ENCODE measurements around the gene STAC2.

The STAC2 gene

GRCh38 chr17:39231591-39232551, 6.1 kb upstream of the STAC2 start:
- peak; percentile 65 for DNase-seq

DNA sequence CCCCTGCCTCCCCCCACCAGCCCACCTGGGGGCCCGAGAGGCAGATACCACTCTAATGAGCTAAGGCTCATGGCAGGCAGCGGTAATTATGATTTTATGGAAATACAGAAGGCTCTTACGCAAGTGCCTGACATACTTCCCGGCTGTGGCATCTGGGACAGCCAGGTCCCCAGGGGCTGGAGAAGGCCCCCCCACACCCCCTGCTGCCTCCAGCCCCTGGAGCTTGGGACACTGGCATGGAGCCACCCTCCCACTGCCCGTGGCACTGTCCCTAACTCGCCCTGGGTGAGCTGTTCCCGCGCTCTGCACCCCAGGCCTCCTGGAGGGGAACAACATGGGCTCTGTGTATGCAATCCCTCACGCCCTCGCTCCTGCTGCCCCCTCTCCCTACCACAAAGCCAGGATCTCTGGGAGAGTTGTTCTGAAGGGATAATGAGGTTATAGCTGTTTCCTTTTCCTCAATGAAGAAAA, 5.4 kb upstream of the STAC2 start:
- no peak for DNase-seq

DNA sequence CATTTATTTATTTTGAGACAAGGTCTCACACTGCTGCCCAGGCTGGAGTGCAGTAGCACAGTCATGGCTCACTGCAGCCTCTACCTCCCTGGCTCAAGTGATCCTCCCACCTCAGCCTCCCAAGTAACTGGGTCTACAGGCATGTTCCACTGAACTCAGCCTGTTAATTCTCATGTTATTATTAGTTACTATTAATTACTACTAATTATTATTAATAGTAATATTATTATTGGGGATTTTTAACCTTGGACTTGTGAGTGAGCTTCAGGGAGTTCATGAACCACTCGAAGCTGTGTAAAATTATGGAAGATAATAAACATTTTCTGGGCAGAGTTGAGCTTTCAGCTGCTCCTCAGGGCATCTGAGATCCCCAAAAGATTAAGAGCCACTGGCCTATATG, 4.6 kb upstream of the STAC2 start:
- DNase-seq = no peak

DNA sequence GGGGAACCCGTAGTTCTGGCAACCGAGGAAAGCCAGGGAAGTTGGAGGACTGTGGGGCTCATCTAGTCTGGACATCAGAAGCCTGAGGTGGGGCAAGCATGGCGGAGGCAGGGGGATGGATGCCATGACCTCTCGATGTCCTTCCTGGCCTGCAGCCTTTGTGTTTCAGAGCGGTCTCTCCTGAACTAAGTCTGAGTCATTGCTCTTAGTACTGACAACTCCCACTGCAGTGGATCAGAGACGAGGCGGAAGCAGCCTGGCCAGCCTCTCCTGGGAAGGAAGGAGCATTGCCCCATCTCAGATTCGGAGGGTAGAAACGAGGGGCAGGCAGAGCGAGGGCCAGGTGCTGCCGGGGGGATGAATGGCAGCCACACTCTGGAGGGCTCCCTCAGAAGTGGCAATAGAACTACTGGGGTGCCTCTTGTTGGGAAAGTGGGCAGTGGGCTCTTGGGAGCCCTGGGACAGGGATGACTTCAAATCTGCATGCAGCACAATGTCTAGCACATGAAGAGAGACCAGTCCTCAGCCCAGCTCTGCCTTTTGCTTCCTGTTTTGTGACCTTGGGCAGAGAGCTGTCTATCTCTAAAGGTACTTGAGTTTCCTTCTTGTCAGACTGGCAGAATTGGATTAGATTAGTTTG, 3.6 kb upstream of the STAC2 start:
- no peak for DNase-seq

DNA sequence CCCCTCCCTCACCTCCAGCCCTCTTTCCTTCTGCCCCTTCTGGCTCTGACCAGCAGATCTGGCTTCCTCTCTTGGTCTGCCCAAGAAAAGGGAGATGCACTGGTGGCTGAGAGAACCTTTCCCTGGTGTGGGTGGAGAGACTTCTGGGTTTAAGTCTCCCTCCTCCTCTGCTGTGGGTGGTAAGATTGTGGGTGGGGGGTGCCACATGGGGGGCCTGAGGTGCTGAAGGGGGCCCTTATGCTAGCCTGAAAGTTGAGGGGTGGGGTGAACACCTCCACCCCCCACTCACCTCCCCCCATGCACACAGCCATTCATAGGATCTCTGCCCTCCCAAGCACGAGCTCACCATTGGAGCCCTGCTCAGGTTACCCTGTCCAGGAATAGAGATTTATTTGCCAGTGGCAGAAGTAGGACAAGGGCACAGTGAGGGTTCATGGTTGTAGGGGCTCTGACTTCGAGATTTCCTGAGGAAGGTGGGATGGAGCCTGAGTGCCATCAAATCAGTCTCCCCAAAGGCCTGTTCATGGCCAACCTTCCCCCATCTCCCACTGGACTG, 1.7 kb upstream of the STAC2 start:
- no peak for DNase-seq

- DNase-seq = peak; percentile 70
Observed at GRCh38 chr17:39225959-39226683, 376 bp upstream of the STAC2 start.

- no peak for DNase-seq
Observed at GRCh38 chr17:39224778-39225307, 902 bp downstream of the STAC2 start.

GRCh38 chr17:39223907-39224777, 1.6 kb downstream of the STAC2 start:
- DNase-seq = no peak

DNA sequence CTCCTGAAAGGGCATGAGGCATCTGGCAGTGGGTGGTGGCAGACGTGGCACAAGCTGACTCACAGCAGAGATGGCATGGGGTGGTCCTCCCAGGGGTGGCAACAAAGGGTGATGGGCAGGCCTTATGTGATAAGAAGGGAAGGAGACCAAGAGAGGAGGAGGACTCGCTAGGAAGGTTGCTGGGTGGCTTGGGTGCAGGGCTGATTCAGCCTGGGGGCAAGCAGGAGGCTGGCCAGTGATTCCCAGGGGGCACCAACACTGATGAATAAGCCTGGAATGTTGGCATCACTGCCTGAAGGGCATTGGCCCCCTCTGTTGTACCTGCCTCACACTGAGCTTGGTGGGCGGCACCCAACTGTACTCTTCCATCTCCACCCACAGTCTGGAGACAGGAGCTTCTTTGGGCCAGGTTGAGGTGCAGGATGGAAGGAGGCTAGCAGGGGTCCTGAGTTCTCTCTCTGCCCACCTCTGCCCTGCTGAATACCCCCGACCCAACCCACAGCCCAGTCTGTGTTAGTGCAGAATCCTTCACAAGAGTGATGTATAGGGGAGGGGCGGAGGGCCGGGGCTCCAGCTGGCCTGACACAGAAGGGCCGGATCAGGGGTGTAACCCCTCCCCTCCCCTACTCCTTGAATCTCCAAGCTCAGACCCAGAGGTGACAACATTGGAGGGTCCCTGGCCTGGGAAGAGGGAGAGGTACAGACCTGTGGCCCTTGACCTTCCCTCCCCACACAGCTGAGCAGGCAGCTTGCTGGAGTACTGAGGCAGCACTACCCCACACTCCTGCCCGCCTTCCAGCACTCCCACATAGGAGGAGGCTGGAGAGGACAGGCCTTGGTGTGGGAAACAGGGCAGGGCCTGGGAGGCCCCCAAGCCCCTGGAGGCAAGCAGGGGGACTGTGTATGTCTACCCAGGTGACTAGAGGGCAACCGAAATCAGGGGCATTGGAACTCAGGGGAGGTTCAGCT, 2.6 kb downstream of the STAC2 start:
- no peak for DNase-seq

- no peak for DNase-seq
Observed at GRCh38 chr17:39222151-39222550, 3.6 kb downstream of the STAC2 start.

DNA sequence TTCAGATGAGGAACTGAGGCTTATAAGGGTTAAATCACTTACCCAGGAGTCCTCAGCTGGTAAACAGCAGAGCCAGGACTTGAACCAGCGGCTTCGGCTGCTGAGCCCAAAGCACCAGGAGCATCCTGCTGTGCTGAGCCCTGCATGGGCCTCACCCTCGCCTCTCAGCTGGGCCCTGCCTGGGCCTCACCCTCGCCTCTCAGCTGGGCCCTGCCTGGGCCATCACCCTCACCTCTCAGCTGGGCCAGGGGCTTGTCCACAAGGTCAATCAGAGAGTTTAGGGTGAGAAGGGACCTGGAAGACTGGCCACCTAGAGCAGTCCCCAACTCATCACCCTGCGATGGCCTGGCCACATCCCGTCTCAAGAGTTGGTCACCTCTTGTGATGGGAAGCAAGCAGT, 4.2 kb downstream of the STAC2 start:
- no peak for DNase-seq

GRCh38 chr17:39219647-39220154, 6.0 kb downstream of the STAC2 start:
- no peak for DNase-seq

DNA sequence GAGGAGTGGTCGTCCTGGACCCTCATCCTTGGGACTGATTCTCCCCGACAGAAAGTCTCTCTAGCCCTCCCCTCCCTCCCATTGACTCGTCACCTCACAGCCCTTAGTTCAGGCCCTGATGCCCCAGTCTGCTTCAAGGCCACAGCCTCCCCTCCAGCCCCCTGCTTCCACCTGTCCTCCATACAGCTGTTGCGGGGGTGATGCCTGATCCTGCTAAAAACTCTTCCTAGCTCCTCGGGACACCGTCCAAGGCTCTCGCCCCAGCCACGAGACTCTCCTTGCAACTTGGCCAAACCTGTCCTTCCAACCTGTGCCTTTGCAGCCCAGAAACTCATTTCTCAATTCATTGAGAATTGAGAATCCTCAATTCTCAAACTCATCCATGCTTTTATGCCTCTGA, 6.8 kb downstream of the STAC2 start:
- DNase-seq = no peak

GRCh38 chr17:39217734-39218369, 7.9 kb downstream of the STAC2 start:
- DNase-seq = no peak

- DNase-seq = no peak
Observed at GRCh38 chr17:39213852-39214251, 11.9 kb downstream of the STAC2 start.

GRCh38 chr17:39212841-39213480, 12.8 kb downstream of the STAC2 start:
- DNase-seq = no peak

DNA sequence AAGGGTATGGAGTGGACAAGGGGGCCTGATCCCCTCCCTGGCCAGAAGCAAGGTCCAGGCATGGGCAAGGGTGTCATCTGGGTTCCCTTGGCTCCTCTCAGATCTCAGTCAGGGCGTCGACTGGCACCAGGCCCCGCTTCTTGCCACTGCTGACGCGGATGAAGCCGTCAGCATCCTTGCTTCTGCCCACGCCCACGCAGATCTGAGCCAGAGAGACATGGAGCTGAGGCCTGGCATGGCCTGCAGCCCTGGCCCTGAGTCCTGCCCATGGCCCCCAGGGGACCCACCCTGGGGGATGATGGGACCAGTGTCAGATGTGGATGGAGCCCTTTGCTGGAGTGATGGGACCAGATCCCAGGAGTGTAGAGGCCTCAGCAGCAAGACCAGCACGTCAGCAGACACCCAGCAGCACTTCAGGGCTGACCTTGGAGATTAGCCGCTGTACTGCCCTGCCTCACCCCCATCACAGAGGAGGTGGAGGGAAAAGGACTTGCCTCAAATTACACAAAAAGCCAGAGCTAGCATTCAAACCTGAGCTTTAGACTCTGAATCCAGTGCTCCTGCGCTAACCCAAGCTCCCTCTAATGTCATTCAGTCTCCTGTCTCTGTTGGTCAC, 13.4 kb downstream of the STAC2 start:
- no peak for DNase-seq

DNA sequence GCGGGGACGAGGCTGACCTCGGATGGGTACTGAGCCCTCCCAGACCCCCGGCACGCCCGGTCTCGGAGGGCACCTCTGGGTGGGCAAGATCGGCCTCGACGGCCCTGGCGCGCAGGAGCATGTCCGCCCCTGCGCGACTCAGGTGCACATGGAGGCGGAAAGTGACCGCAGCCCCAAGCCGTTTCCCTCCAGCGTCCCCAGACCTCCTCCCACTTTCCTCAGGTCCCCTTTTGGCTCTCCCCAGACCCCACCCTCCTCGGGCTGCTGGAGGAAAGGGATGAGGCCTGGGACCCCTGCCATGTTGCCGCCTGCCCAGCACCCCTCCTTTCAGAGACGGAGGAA, 15.7 kb downstream of the STAC2 start:
- no peak for DNase-seq
